GM19372 (cell line): ENCODE results near the gene MTRF1L.
A peak's percentile ranks its signal among the peaks of the same experiment; 100 is the strongest.

Source experiments
- ATAC-seq: cut with Tn5 transposase; IDR thresholded peaks from one replicate; pipeline ENCODE4 v1.9.1; 2021; ENCODE audit warnings: mild to moderate bottlenecking, low read depth, moderate library complexity; ENCODE audit not compliant: unreplicated experiment

MTRF1L gene

DNA sequence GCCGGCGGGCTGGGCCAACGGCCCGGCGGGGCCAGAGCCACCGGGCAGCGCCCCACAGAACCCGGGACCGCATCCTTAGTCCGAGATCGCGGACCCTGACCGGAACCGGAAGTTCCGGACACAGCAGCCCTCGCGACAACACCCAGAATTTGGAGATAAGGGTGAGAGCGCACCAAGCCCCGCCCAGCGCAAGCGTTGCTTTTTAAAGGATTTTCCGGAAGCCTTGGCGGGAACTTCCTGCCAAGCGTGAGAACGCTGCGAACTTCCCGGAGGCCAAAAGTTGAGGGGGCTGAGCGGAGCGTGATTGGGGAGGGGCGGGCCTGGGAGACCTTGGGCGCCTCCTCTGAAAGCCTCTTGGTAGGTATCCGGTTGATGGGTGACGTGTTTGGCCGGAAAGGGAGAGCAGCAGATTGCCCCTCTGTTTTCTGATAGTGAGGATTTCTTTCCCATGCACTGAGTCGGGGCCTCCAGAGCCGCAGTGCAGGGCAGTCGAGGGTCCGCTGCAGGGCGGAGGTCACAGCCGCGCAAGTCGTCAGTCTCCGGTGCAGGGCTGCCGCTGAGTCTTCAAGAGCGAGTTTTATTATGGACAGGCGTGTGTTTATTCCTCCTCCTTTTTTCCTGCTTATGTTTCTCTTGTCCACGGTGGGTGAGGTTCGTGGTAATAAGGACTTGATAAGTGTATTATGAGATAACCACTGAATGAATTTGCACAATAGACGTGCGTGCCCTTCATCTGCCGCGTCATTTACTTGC lies at the start of gene MTRF1L:
Gene MTRF1L, minus strand, starts transcription at position 97 of the 753 bp plus-strand sequence. Its CDS starts 24 bp downstream, at position 73.
- peak; percentile 91 for ATAC-seq

GRCh38 chr6:153051801-153052200 lies 49.3 kb upstream of the MTRF1L start:
- no peak for ATAC-seq

DNA sequence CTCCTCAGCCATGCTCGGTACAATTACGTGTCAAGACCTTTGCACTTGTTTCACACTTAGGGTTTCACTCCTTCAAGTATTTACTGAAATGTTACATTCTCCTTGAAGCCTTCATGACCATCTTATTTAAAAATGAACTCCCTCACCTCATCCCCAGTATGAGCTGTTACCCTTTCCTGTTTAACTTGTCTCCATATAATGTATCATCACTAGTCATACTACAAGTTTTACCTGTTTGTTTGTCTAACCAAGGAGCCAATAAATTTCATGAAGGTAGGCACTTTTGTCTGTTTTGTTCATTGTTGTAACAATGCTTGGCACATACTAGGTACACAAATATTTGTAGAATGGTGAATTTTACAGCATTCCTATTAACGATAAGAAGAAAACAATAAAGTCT lies 46.1 kb upstream of the MTRF1L start:
- no peak for ATAC-seq

DNA sequence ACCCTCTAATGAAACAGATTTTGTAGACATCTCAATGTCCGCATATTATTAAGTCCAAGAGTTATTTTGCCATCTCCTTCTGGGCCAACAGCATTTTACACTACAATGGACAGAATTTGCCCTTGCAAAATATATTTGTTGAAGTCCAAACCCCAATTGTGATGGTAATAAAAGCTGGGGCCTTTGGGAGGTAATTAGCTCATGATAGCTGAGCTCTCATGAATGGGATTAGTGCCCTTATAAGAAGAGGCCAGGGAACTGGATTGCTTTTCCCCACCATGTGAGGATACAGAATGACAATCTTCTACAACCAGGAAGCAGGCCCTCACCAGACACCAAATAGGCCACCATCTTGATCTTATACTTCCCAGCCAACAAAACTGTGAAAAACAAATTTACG lies 44.9 kb upstream of the MTRF1L start:
- no peak for ATAC-seq

DNA sequence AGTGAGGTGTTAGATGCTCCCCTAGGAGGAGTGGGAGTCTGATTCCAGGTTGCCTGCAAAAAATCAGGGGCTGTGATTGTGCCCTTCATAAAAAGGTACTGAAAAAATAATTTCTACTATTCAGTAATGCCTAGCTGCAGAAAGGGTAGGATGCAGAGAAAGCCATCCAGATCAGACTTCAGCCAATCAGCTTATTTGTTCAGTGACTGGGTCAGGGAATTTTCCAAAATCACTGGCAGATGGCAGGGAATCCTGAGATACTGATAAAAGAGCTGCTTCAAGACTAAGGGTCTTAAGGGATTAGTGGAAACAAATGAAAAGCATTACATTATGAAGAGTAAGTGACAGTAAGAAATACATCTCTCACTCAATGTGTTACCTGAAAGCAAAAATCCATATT lies 42.8 kb upstream of the MTRF1L start:
- no peak for ATAC-seq

- no peak for ATAC-seq
Measured at GRCh38 chr6:153044295-153044694, 41.8 kb upstream of the MTRF1L start.

- ATAC-seq = no peak
Measured at GRCh38 chr6:153043719-153044118, 41.2 kb upstream of the MTRF1L start.

DNA sequence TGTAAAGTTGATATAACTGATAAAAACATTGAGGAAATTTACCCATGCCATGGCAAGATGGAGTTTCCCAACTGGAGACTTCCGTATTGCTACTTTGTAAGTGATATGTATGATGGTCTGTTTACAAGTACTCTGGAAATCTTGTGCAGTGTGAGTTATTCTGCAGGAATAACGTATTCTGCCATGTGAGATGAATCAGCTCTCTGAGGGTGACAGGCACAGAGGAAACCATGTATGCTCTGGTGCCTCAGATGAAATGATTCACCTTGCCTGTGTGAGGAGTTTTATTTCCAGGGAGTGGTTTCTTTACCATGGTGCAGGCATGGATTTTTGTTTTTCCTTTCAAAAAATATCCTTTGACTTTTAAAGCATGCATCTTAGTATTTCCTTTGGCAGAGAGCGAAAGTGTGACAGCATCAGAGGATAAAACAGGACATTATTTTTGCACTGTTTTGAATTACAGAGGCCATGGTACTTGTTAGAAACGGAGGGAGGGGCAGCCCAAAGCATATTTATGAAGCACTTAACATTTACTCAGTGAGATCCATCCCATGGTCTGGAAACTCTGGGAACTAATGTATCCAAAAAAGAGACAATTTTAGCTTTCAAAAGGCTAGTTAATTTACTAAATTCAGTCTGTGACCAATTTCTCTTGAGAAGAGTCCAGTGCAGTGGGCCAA lies 36.0 kb upstream of the MTRF1L start:
- no peak for ATAC-seq

- no peak for ATAC-seq
Measured at GRCh38 chr6:153034139-153034538, 31.6 kb upstream of the MTRF1L start.

DNA sequence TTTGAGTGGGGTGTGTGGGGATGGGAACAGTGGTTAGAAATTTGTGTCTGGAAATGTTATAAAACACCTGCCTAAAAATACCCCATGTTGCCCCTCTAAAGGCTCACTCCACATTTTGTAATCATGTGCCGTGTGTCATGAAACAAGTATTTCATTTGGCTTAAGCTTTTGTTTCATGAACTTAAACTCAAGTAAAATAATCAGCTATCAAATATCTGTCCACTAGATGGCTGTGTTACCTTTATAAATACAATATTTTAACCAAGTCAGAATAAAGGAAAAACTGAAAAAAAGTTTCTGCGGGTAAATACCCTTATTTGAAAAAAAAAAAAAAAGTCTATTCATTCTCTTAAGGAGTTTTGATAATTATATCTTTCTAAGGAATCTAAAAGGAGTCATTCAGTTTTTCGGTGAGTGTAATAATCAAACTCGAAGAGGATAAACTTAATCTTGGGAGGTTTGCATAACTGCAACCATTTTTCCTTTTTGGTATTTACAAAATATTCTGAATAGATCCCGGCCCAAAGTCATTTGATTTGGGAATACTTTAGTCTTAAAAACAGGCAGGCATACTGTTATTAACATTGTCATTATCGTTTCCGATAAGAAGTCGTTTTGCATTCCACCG lies 29.9 kb upstream of the MTRF1L start:
- peak; percentile 57 for ATAC-seq

- ATAC-seq = no peak
Measured at GRCh38 chr6:153031335-153031955, 28.9 kb upstream of the MTRF1L start.

DNA sequence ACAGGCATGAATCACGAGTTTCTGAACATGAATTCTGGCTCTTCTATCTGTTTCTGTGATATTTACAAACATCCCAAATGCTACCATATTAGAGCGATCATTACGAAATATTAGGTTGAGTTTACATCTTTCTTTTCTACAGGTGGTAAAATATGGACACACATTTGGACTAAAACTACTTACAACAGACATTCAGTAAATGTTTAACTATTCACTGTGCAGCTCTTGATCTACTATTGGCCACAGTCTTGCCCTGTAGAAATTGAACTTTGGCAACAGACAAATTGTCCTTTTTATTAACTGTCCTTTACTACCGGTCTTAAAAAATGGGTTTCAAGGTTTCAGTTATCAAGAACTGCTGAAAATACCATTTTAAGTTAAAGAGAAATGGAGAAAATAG lies 26.5 kb upstream of the MTRF1L start:
- no peak for ATAC-seq

GRCh38 chr6:153028286-153028685 lies 25.8 kb upstream of the MTRF1L start:
- ATAC-seq = no peak

DNA sequence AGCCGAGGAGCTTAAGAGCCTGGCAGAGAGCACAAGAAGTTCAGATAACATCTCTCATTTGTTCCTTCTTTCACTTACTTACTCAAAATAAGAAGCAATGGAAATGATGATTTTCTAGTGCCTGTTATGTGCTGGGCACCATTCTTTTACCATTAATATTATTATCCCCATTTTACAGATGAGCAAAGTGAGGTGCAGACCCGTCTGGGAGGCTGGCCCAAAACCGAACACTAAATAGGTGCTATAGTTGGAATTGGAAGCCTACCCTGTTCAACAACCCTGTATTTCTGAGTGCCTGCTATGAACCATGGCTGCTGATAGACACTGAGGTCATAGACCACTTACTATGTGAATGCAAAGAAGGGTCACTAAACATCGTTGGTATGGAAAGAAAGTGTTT lies 25.0 kb upstream of the MTRF1L start:
- no peak for ATAC-seq

DNA sequence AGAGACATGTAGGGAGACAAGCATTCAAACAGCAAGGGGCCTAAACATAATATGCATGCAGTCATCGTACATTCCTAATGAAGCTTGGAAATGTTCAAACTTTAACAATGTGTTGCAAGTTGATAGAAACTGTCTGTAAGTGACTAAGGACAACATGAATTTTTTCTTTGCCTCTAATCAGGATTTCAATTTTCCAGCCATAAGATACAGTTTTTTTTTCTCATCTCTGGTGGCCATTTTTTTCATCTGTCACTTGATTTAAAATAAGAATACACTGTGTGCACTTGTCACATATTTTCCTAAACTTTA lies 22.2 kb upstream of the MTRF1L start:
- ATAC-seq = no peak

DNA sequence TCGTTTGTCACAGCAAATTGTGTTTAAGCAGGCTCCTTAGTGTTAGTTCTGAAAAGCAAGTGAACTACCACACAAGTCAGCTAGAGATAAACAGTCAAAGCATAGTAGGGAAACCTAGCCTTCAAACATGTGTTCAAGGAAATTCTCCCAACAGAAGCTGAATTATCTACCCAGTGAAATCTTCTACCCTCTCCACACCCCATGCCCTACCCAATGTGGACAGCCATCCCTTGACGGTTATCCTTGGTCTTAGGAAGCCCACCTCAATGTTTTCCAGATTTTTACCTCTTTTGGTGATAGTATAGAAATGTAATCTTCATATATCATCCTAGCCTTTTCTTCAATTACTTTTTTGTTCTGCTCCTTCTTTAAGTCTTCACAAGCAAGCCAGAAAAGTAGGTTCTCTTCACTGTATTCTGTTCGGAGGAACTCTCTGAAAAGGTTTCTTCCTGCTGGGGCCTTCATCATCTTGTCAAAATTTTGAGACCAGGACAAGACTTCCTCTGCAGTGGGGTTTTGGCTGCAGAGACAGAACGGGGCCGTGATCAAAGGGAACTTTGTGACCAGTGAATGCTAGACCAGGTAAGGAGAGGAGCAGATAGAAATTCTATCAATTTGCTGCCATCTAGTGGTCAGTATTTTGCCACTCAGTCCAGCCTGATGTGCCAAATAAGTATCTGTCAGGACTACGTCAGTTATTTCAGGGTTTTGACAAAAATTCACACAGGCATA lies 21.6 kb upstream of the MTRF1L start:
- ATAC-seq = peak; percentile 99

GRCh38 chr6:153018355-153018754 lies 15.8 kb upstream of the MTRF1L start:
- ATAC-seq = no peak

DNA sequence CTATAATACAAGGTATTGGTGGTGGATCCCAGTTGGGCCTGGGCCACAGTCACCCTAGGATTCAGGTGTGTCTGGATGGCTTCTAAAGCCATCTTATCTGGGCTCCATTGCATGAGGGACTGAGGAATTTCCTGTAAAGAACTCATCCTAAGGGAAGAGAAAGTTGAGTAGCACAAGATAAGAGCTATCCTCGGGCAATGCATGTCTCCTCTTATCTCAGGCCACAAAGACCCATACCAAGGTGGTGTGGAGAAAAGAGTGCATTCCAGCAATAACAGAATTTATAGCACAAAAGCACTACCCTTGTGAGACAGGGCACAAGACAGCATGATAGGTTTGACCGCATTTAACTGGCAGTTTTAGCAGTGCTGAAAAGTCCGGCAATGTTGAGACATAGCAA lies 14.3 kb upstream of the MTRF1L start:
- no peak for ATAC-seq

GRCh38 chr6:153015094-153015640 lies 12.7 kb upstream of the MTRF1L start:
- ATAC-seq = no peak

- no peak for ATAC-seq
Measured at GRCh38 chr6:153013438-153013837, 10.9 kb upstream of the MTRF1L start.
